H1 (cell line): ENCODE results near the gene GRM7. TPM values are rescaled to one million over a fixed set of nuclear protein-coding genes. Genes with fewer than 3 reads are reported as not detected.

Source experiments
- CTCF ChIA-PET: fragments of 300-600 bp; sonication (Branson Sonifier 250); formaldehyde crosslinking; loops from one replicate; lab custom pipeline; 2021; ENCODE audit not compliant: partially characterized antibody; lab: Charles Lee
- POLR2A ChIA-PET: fragments of 300-600 bp; sonication (Branson Sonifier 250); formaldehyde crosslinking; loops from one replicate; lab custom pipeline; 2021; ENCODE audit warnings: inconsistent platforms; ENCODE audit not compliant: partially characterized antibody; lab: Charles Lee
- DNase-seq, 2 experiments: peaks; one replicate each; pipeline versions ENCODE4 v3.0.0 to v3.0.0-alpha.2; 2010 to 2022; ENCODE audit warnings: low spot score in 2 of 2, low read depth in 1 of 2, mixed read lengths in 1 of 2
- FAIRE-seq: peaks from 2 replicates; lab custom pipeline; 2011; peaks lifted over from hg19 to GRCh38; lab: Jason Lieb, UNC
- H2AFZ ChIP-seq: 2 replicates; pipeline ENCODE4 v1.8.1; 2012; ENCODE audit warnings: low read length, inconsistent platforms
- H2AK5ac ChIP-seq: 2 replicates; pipeline ENCODE4 v1.6.1; 2013; ENCODE audit warnings: low read depth, low read length
- H2BK120ac ChIP-seq: replicated peaks from 2 replicates; pipeline ENCODE3; 2013; ENCODE audit warnings: low read depth, low read length, inconsistent platforms
- H2BK12ac ChIP-seq: 2 replicates; pipeline ENCODE4 v1.6.1; 2013; ENCODE audit warnings: low read depth, low read length
- H2BK15ac ChIP-seq: 2 replicates; pipeline ENCODE4 v1.6.1; 2013; ENCODE audit warnings: low read length
- H2BK20ac ChIP-seq: 2 replicates; pipeline ENCODE4 v1.6.1; 2013; ENCODE audit warnings: low read length
- H2BK5ac ChIP-seq: 2 replicates; pipeline ENCODE4 v1.6.1; 2013; ENCODE audit warnings: low read depth, low read length
- H3K14ac ChIP-seq: 2 replicates; pipeline ENCODE4 v1.6.1; 2013; ENCODE audit warnings: inconsistent platforms; ENCODE audit not compliant: insufficient read length
- H3K18ac ChIP-seq: 2 replicates; pipeline ENCODE4 v1.6.1; 2013; ENCODE audit warnings: low read length; ENCODE audit errors: extremely low read depth
- H3K23ac ChIP-seq: 2 replicates; pipeline ENCODE4 v1.6.1; 2013; ENCODE audit warnings: inconsistent platforms; ENCODE audit not compliant: insufficient read length
- H3K23me2 ChIP-seq: 2 replicates; pipeline ENCODE4 v1.6.1; 2013; ENCODE audit warnings: low read depth, low read length
- H3K27ac ChIP-seq: 2 replicates; pipeline ENCODE4 v1.6.1; 2011; ENCODE audit warnings: low read depth, low read length, inconsistent platforms
- H3K27me3 ChIP-seq, 4 experiments: replicated peaks in 1 of 4; 1 replicate in 1 of 4; 2 replicates in 3 of 4; pipeline versions ENCODE4 v1.6.1 to v1.8.1; 2011 to 2013; ENCODE audit warnings: low read length in 3 of 4, mild to moderate bottlenecking in 3 of 4, inconsistent platforms in 2 of 4, mixed read lengths in 2 of 4, moderate library complexity in 1 of 4; ENCODE audit not compliant: control insufficient read depth in 3 of 4, insufficient read depth in 3 of 4; ENCODE audit errors: extremely low read depth in 1 of 4
- H3K36me3 ChIP-seq, 4 experiments: 2 replicates each; pipeline versions ENCODE4 v1.6.1 to v1.8.1; 2011 to 2013; ENCODE audit warnings: mild to moderate bottlenecking in 4 of 4, low read length in 3 of 4, moderate library complexity in 2 of 4, control low read depth in 1 of 4, inconsistent platforms in 1 of 4; ENCODE audit not compliant: insufficient read depth in 4 of 4, control insufficient read depth in 2 of 4
- H3K4ac ChIP-seq: replicated peaks from 2 replicates; pipeline ENCODE3; 2013; ENCODE audit warnings: low read length, low read depth, mixed read lengths, inconsistent platforms; ENCODE audit not compliant: insufficient read length
- H3K4me1 ChIP-seq, 4 experiments: replicated peaks in 1 of 4; 1 replicate in 1 of 4; 2 replicates in 3 of 4; pipeline versions ENCODE4 v1.6.1 to v1.8.1; 2011 to 2013; ENCODE audit warnings: low read length in 3 of 4, inconsistent platforms in 2 of 4, mixed read lengths in 1 of 4; ENCODE audit not compliant: insufficient read depth in 4 of 4, control insufficient read depth in 3 of 4
- H3K4me2 ChIP-seq, 2 experiments: 2 replicates each; pipeline versions ENCODE4 v1.6.1 to v1.8.1; 2011 to 2013; ENCODE audit warnings: low read depth in 2 of 2, low read length in 2 of 2, control low read depth in 1 of 2, inconsistent platforms in 1 of 2, mild to moderate bottlenecking in 1 of 2; ENCODE audit not compliant: insufficient read depth in 1 of 2
- H3K4me3 ChIP-seq, 4 experiments: fragments of 200-600, 300-600 bp in 1 of 4; sonication (generic), shearing (Covaris generic), sonication (Bioruptor Twin) in 1 of 4; 2 replicates each; pipeline versions ENCODE4 v1.5.1 to v1.8.1; 2011 to 2016; ENCODE audit warnings: low read length in 4 of 4, low read depth in 3 of 4, control low read depth in 2 of 4, inconsistent platforms in 2 of 4, mild to moderate bottlenecking in 2 of 4, mixed read lengths in 1 of 4, moderate library complexity in 1 of 4; ENCODE audit not compliant: insufficient read depth in 2 of 4; ENCODE audit errors: extremely low read depth in 1 of 4
- H3K56ac ChIP-seq: replicated peaks from 2 replicates; pipeline ENCODE3; 2013; ENCODE audit warnings: low read depth, mild to moderate bottlenecking, mixed read lengths, low read length, inconsistent platforms; ENCODE audit not compliant: insufficient read length
- H3K79me1 ChIP-seq: 2 replicates; pipeline ENCODE4 v1.6.1; 2013; ENCODE audit warnings: low read depth, low read length, control low read depth
- H3K79me2 ChIP-seq, 2 experiments: 2 replicates each; pipeline versions ENCODE4 v1.6.1 to v1.8.1; 2012 to 2013; ENCODE audit warnings: low read length in 2 of 2, mild to moderate bottlenecking in 2 of 2, inconsistent platforms in 1 of 2; ENCODE audit not compliant: insufficient read depth in 2 of 2, control insufficient read depth in 1 of 2
- H3K9ac ChIP-seq, 4 experiments: replicated peaks in 1 of 4; 1 replicate in 1 of 4; 2 replicates in 3 of 4; pipeline versions ENCODE4 v1.6.1 to v1.8.1; 2011 to 2013; ENCODE audit warnings: low read depth in 3 of 4, low read length in 3 of 4, control low read depth in 2 of 4, mild to moderate bottlenecking in 2 of 4, moderate library complexity in 2 of 4, inconsistent platforms in 1 of 4; ENCODE audit errors: extremely low read depth in 1 of 4
- H3K9me3 ChIP-seq, 2 experiments: 2 replicates each; pipeline versions ENCODE4 v1.6.1 to v1.8.1; 2012 to 2013; ENCODE audit warnings: mild to moderate bottlenecking in 2 of 2, moderate library complexity in 2 of 2, control low read depth in 1 of 2, inconsistent platforms in 1 of 2, low read depth in 1 of 2, low read length in 1 of 2, mixed read lengths in 1 of 2; ENCODE audit not compliant: insufficient read depth in 2 of 2
- H4K20me1 ChIP-seq, 2 experiments: replicated peaks in 1 of 2; 2 replicates each; pipeline versions ENCODE3 to v1.8.1; 2011 to 2013; ENCODE audit warnings: inconsistent platforms in 2 of 2, low read length in 2 of 2, mild to moderate bottlenecking in 1 of 2; ENCODE audit not compliant: insufficient read depth in 2 of 2, control insufficient read depth in 1 of 2
- H4K5ac ChIP-seq: 2 replicates; pipeline ENCODE4 v1.6.1; 2013; ENCODE audit warnings: low read length, low read depth, mixed read lengths, inconsistent platforms; ENCODE audit not compliant: insufficient read length
- H4K8ac ChIP-seq: 2 replicates; pipeline ENCODE4 v1.8.0; 2013; ENCODE audit warnings: mild to moderate bottlenecking, moderate library complexity, low read length, inconsistent platforms; ENCODE audit not compliant: insufficient read depth; ENCODE audit errors: extremely low read depth
- H4K91ac ChIP-seq: replicated peaks from 2 replicates; pipeline ENCODE3; 2013; ENCODE audit warnings: low read length, mixed read lengths, inconsistent platforms; ENCODE audit not compliant: insufficient read length
- ATF2 ChIP-seq: IDR thresholded peaks from 2 replicates; pipeline ENCODE4 v1.6.1; 2012; ENCODE audit warnings: low read length, inconsistent platforms
- ATF3 ChIP-seq: IDR thresholded peaks from 2 replicates; pipeline ENCODE4 v1.6.1; 2011; ENCODE audit warnings: low read depth, mild to moderate bottlenecking, low read length; ENCODE audit not compliant: insufficient read depth
- CHD1 ChIP-seq: IDR thresholded peaks from 2 replicates; pipeline ENCODE4 v1.6.1; 2012; ENCODE audit warnings: low read depth, low read length, improper control_type of control experiment
- CREB1 ChIP-seq: IDR thresholded peaks from 2 replicates; pipeline ENCODE4 v1.6.1; 2012; ENCODE audit warnings: inconsistent platforms
- GTF2F1 ChIP-seq: IDR thresholded peaks from 2 replicates; pipeline ENCODE4 v1.6.1; 2012; ENCODE audit warnings: low read depth, low read length, improper control_type of control experiment, borderline replicate concordance
- KDM4A ChIP-seq: IDR thresholded peaks from one replicate; pipeline ENCODE4 v1.7.1; 2012; ENCODE audit warnings: low read depth, mild to moderate bottlenecking, moderate library complexity, low read length, inconsistent platforms; ENCODE audit not compliant: severe bottlenecking
- KDM5A ChIP-seq: fragments of 200-600 bp; IDR thresholded peaks from 2 replicates; pipeline ENCODE4 v1.7.1; 2012; ENCODE audit warnings: mild to moderate bottlenecking, low read length, inconsistent platforms, mixed read lengths
- PHF8 ChIP-seq: fragments of 200-600 bp; sonication (generic); conservative IDR thresholded peaks from 2 replicates; pipeline ENCODE4 v1.7.1; 2012; ENCODE audit warnings: low read depth, mild to moderate bottlenecking, inconsistent platforms, low read length, moderate library complexity
- SIRT6 ChIP-seq: IDR thresholded peaks from one replicate; pipeline ENCODE4 v1.7.1; 2012; ENCODE audit warnings: low read length, inconsistent platforms
- SIX5 ChIP-seq: IDR thresholded peaks from 2 replicates; pipeline ENCODE4 v1.6.1; 2011; ENCODE audit warnings: mild to moderate bottlenecking, low read depth, low read length
- SP2 ChIP-seq: IDR thresholded peaks from 2 replicates; pipeline ENCODE4 v1.6.1; 2012; ENCODE audit warnings: mild to moderate bottlenecking, low read length, inconsistent platforms
- SRF ChIP-seq: IDR thresholded peaks from 2 replicates; pipeline ENCODE4 v1.6.1; 2011; ENCODE audit warnings: mild to moderate bottlenecking, low read depth, low read length, moderate library complexity
- TAF7 ChIP-seq: optimal IDR thresholded peaks from 2 replicates; pipeline ENCODE3; 2011; ENCODE audit warnings: low read depth, mild to moderate bottlenecking, inconsistent platforms, low read length, moderate library complexity, borderline replicate concordance
- WGBS, 2 experiments: shearing (Covaris generic) in 1 of 2; methylation state at CpG; one replicate each; pipeline versions ENCODE4 v1.1.6 to v1.1.7; 2013 to 2015; ENCODE audit warnings: low lambda C conversion rate in 2 of 2, mixed read lengths in 2 of 2, inconsistent platforms in 1 of 2, low coverage in 1 of 2, missing lambda C conversion rate in 1 of 2; ENCODE audit not compliant: insufficient replicate concordance in 2 of 2, insufficient coverage in 1 of 2, insufficient read length in 1 of 2; ENCODE audit errors: extremely low coverage in 1 of 2, missing lambda C conversion rate in 1 of 2; 5-methylcytosine and 5-hydroxymethylcytosine counted together
- polyA plus RNA-seq, 7 experiments: library from polyadenylated mRNA; depleted of rRNA in 3 of 7; stranded (reverse) in 5 of 7; unstranded in 2 of 7; fragments of >200 nt in 5 of 7; fragments of 200-250 nt in 2 of 7; gene quantifications; 1 replicate in 5 of 7; 2 replicates in 1 of 7; 4 replicates in 1 of 7; pipeline versions ENCODE4 v1.2.1 to v1.2.3, GENCODE V29; 2011 to 2013; ENCODE audit warnings: missing spikeins in 2 of 7, mixed read lengths in 2 of 7
- total RNA-seq: library from RNA; stranded (reverse); fragmentation: NEBNext Ultra II Directional; extraction: Animal tissue kit (Norgen Biotek cat#: 25700); gene quantifications from 2 replicates; pipeline ENCODE4 v1.2.1, GENCODE V29; 2021

Gene GRM7
- total and polyA plus RNA-seq, 2 of the 8 experiments (the other 6 are each of a cell fraction or from before 2014, with no cell fraction given), result 0.17 to 0.24 TPM

GRCh38 chr3:7536921-7537320, 676.0 kb downstream of the GRM7 start:
- H3K4me2 ChIP-seq, result no peak overlapping the region
- H2AK5ac ChIP-seq, result no peak overlapping the region
- no peak overlapping the region for H3K23ac ChIP-seq
- H3K9ac ChIP-seq, result no peak overlapping the region
- no peak overlapping the region for H2BK120ac ChIP-seq
- H3K9me3 ChIP-seq, result no peaks in the 10 kb centered on the region
- H3K36me3 ChIP-seq, result no peaks in the 10 kb centered on the region
- H3K4me1 ChIP-seq, result no peaks in the 10 kb centered on the region
- no peak overlapping the region for H2AFZ ChIP-seq
- no peak overlapping the region for H4K8ac ChIP-seq
- H3K23me2 ChIP-seq, result no peaks in the 10 kb centered on the region; the same call in 1 of the 2 replicates
- ChIA-PET CTCF (no interaction called here), POLR2A (no interaction called here)
- WGBS, 2 experiments, result 89% methylated on average over 1 of the region's 1 CpG; no CpG with 5 or more reads in 1 of the 2 experiments
- H3K18ac ChIP-seq, result no peak overlapping the region
- H3K14ac ChIP-seq, result no peak overlapping the region
- no peaks in the 10 kb centered on the region for H3K79me2 ChIP-seq
- no peak overlapping the region for H3K56ac ChIP-seq
- H4K5ac ChIP-seq, result no peak overlapping the region
- no peak overlapping the region for H2BK20ac ChIP-seq
- no peak overlapping the region for H2BK5ac ChIP-seq
- H3K4me3 ChIP-seq, result no peak overlapping the region
- FAIRE-seq, result no peak
- no peak overlapping the region for H2BK15ac ChIP-seq
- no peak overlapping the region for H3K4ac ChIP-seq
- H2BK12ac ChIP-seq, result no peak overlapping the region
- no peak overlapping the region for H3K27ac ChIP-seq
- no peak for DNase-seq
- H3K79me1 ChIP-seq, result no peaks in the 10 kb centered on the region
- H3K27me3 ChIP-seq, result no peaks in the 10 kb centered on the region
- no peaks in the 10 kb centered on the region for H4K20me1 ChIP-seq
- no peak overlapping the region for H4K91ac ChIP-seq
- TF ChIP-seq ATF2, result no peak
- no peak for TF ChIP-seq GTF2F1
- no peak for TF ChIP-seq KDM4A
- TF ChIP-seq CHD1, result no peak
- TF ChIP-seq PHF8, result no peak
- no peak for TF ChIP-seq SIX5
- TF ChIP-seq KDM5A, result no peak
- TF ChIP-seq CREB1, result no peak
- no peak for TF ChIP-seq SIRT6
- no peak for TF ChIP-seq SP2
- no peak for TF ChIP-seq ATF3
- TF ChIP-seq SRF, result no peak
- TF ChIP-seq TAF7, result no peak
